Astrocyte of the hippocampus (primary cell): ENCODE results near the gene VAV3.
A peak's percentile ranks its signal among the peaks of the same experiment; 100 is the strongest.

Source experiments
- DNase-seq: peaks from one replicate; pipeline ENCODE4 v3.0.0; 2011; ENCODE audit warnings: low read depth, low spot score

Gene VAV3

GRCh38 chr1:107538502-107538901 is 426.5 kb downstream of the VAV3 start:
- no peak for DNase-seq

GRCh38 chr1:107536266-107536665 is 428.7 kb downstream of the VAV3 start:
- DNase-seq = peak; percentile 71

GRCh38 chr1:107535091-107535490 is 429.9 kb downstream of the VAV3 start:
- no peak for DNase-seq

GRCh38 chr1:107534632-107535031 is 430.3 kb downstream of the VAV3 start:
- no peak for DNase-seq

- no peak for DNase-seq
Observed at GRCh38 chr1:107533436-107533835, 431.5 kb downstream of the VAV3 start.

GRCh38 chr1:107532318-107532717 is 432.7 kb downstream of the VAV3 start:
- no peak for DNase-seq

- no peak for DNase-seq
Observed at GRCh38 chr1:107531065-107531908, 433.7 kb downstream of the VAV3 start.

GRCh38 chr1:107530543-107530942 is 434.4 kb downstream of the VAV3 start:
- DNase-seq = peak; percentile 83

GRCh38 chr1:107529511-107530149 is 435.4 kb downstream of the VAV3 start:
- peak; percentile 84 for DNase-seq

GRCh38 chr1:107526524-107527198 is 438.3 kb downstream of the VAV3 start:
- DNase-seq = peak; percentile 32

- no peak for DNase-seq
Observed at GRCh38 chr1:107525961-107526360, 439.0 kb downstream of the VAV3 start.

GRCh38 chr1:107525145-107525544 is 439.8 kb downstream of the VAV3 start:
- DNase-seq = no peak

GRCh38 chr1:107524301-107524700 is 440.7 kb downstream of the VAV3 start:
- no peak for DNase-seq

- DNase-seq = peak; percentile 7
Observed at GRCh38 chr1:107523736-107524135, 441.2 kb downstream of the VAV3 start.

- no peak for DNase-seq
Observed at GRCh38 chr1:107523061-107523460, 441.9 kb downstream of the VAV3 start.
